Breast epithelium (tissue), 4 donors: ENCODE measurements around the gene SPTBN2. TPM values are rescaled to one million over a fixed set of nuclear protein-coding genes. Genes with fewer than 3 reads are reported as not detected.

Source experiments
- DNase-seq, 2 donors: peaks; one replicate each; pipeline ENCODE4 v3.0.0-alpha.2; 2019; ENCODE audit warnings: low spot score in 2 of 2
- H3K27ac ChIP-seq, 2 donors: fragments of 200-600 bp; sonication (generic) in 1 of 2; one replicate each; pipeline ENCODE4 v1.5.1; 2016 to 2019; ENCODE audit warnings: mild to moderate bottlenecking in 1 of 2
- H3K27me3 ChIP-seq, 2 donors: fragments of 200-600 bp; sonication (generic) in 1 of 2; one replicate each; pipeline versions ENCODE4 v1.5.1 to v1.6.0; 2017 to 2019; ENCODE audit warnings: control low read depth in 1 of 2, mild to moderate bottlenecking in 1 of 2
- H3K36me3 ChIP-seq: fragments of 200-600 bp; one replicate; pipeline ENCODE4 v1.5.1; 2019
- H3K4me1 ChIP-seq, 2 donors: fragments of 200-600 bp; sonication (generic); one replicate each; pipeline ENCODE4 v1.5.1; 2016 to 2019; ENCODE audit warnings: control low read depth in 1 of 2
- H3K4me3 ChIP-seq, 3 donors: fragments of 200-600 bp; sonication (generic); 1 replicate in 2 of 3; 2 replicates in 1 of 3; pipeline ENCODE4 v1.5.1; 2016 to 2019; ENCODE audit warnings: mild to moderate bottlenecking in 3 of 3, moderate library complexity in 2 of 3
- H3K9me3 ChIP-seq, 2 donors: fragments of 200-600 bp; sonication (generic) in 1 of 2; one replicate each; pipeline ENCODE4 v1.5.1; 2016 to 2019; ENCODE audit warnings: control low read depth in 1 of 2
- POLR2A ChIP-seq: fragments of 450-650 bp; IDR thresholded peaks from one replicate; pipeline ENCODE4 v1.6.1; 2016; ENCODE audit warnings: antibody characterized with exemption, mild to moderate bottlenecking, moderate library complexity
- POLR2AphosphoS5 ChIP-seq, 3 donors: sonication (generic); formaldehyde crosslinking; IDR thresholded peaks; one replicate each; pipeline ENCODE4 v1.6.1; 2017; ENCODE audit warnings: antibody characterized with exemption in 3 of 3
- intact Hi-C: fragments of 100-400 bp; cut with DNase I; formaldehyde crosslinking; loops from one replicate; pipeline ENCODE4 v1.15.1; 2023; ENCODE audit warnings: low total_unique reads
- total RNA-seq, 3 donors: library from RNA; depleted of rRNA; stranded (reverse); fragments of >200 nt; gene quantifications; one replicate each; pipeline ENCODE4 v1.1.0, GENCODE V29; 2016
- TF ChIP-seq, protein P1 (sequence below), 3 donors: fragments of 450-650 bp; IDR thresholded peaks; one replicate each; pipeline ENCODE4 v1.5.1; 2016 to 2017; ENCODE audit warnings: antibody characterized with exemption in 3 of 3, mild to moderate bottlenecking in 3 of 3, moderate library complexity in 3 of 3

SPTBN2 gene
- total RNA-seq, 3 donors from 2014 or later, result 1.1 to 28.7 (median 27.2) TPM

GRCh38 chr11:66716996-66717395 lies 12.0 kb downstream of the SPTBN2 start:
- H3K4me1 ChIP-seq, result peaks cover 0 to 4% of the 10 kb centered on the region in 2 donors
- no peaks in the 10 kb centered on the region for H3K27me3 ChIP-seq
- no peaks in the 10 kb centered on the region for H3K9me3 ChIP-seq
- H3K36me3 ChIP-seq, result no peaks in the 10 kb centered on the region
- intact Hi-C loops, result no loop called here
- DNase-seq, result no peak
- no peak overlapping the region for H3K4me3 ChIP-seq
- TF ChIP-seq, protein P1, sequence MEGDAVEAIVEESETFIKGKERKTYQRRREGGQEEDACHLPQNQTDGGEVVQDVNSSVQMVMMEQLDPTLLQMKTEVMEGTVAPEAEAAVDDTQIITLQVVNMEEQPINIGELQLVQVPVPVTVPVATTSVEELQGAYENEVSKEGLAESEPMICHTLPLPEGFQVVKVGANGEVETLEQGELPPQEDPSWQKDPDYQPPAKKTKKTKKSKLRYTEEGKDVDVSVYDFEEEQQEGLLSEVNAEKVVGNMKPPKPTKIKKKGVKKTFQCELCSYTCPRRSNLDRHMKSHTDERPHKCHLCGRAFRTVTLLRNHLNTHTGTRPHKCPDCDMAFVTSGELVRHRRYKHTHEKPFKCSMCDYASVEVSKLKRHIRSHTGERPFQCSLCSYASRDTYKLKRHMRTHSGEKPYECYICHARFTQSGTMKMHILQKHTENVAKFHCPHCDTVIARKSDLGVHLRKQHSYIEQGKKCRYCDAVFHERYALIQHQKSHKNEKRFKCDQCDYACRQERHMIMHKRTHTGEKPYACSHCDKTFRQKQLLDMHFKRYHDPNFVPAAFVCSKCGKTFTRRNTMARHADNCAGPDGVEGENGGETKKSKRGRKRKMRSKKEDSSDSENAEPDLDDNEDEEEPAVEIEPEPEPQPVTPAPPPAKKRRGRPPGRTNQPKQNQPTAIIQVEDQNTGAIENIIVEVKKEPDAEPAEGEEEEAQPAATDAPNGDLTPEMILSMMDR (IDR thresholded peaks at IDR 0.05), result no peak
- TF ChIP-seq POLR2A, result no peak
- TF ChIP-seq POLR2AphosphoS5 (IDR thresholded peaks at IDR 0.05), result no peak
- H3K27ac ChIP-seq, result no peak overlapping the region

DNA sequence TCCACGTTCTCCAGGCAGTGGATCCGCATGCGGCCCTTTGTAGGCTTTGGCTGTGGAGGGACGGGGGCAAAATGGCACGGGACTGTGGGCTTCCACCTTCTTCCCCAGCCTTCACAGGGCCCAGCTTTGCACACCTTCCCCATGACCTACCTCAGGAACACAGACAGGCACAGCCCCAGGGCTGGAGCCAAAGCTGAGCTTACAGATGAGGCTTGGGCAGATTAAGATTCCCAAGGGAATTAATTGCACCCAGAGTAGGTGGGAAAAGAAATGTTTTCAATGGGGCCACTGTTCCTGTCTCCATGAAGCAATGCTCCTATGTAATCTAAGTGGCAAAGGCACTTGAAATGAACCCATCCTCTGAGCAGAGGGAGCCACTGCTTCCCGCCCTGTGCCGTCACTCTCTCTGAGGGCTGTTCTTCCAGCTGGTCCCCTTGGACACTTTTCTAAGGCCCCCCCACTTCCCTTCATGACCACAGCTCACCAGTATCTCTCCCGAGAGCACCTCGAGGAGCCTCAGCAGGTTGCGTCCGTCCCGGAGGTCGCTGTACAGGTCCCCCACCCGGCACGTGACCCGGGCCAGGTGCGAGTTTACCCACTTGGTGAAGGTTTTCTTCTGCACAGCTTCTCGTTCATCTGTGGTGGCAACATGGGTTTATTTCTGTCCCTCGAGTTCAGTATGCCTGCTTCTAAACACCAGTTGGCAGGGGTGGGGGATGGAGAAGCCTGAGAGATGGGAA lies 13.5 kb downstream of the SPTBN2 start:
- Histone ChIP-seq H3K36me3 (no peaks in the 10 kb centered on the region), H3K27ac (no peak overlapping the region), H3K9me3 (no peaks in the 10 kb centered on the region), H3K4me3 (no peak overlapping the region), H3K4me1 (peaks cover 0 to 4% of the 10 kb centered on the region in 2 donors), H3K27me3 (no peaks in the 10 kb centered on the region)
- no peak for TF ChIP-seq POLR2AphosphoS5 (IDR thresholded peaks at IDR 0.05)
- TF ChIP-seq, protein P1 (IDR thresholded peaks at IDR 0.05), result no peak
- no peak for TF ChIP-seq POLR2A
- intact Hi-C loops, result no loop called here
- no peak for DNase-seq

DNA sequence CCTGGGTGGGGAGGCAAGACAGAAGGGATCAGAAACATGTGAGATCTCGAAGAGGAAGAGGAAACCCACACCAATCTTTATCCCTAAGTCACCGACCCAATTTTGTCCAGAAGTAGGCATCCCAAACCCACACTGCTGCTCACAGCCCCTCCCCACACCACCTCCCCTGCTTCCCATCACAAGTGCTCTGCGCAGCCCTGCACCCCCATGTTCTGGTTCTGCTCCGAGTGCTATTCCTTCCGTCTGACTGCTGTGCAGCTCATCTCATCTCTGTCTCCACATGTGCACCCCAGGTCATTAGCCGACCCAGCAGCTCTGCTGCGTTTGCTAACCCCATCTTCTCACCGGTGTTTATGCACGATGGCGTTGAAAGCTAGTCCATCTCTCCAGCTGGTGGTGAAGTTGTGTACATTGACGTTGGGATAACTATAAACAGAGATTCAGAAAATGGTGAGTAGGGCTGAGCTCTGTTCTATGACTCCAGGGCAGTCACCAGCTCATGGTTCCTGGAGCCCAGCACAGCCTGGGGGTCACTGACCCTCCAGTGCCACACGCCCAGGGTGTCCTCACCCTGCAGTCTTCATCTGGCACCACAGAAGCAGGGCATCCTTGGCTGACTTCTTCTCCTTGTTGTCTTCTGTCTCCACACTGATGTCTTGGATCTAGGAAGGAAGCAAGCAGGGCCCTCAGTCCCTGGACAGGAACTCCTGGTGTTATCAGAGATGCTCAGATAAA lies 15.1 kb downstream of the SPTBN2 start:
- Histone ChIP-seq H3K9me3 (no peaks in the 10 kb centered on the region), H3K4me1 (no peaks in the 10 kb centered on the region), H3K27ac (no peak overlapping the region), H3K36me3 (no peaks in the 10 kb centered on the region), H3K4me3 (no peak overlapping the region), H3K27me3 (no peaks in the 10 kb centered on the region)
- no peak for DNase-seq
- no peak for TF ChIP-seq POLR2AphosphoS5 (IDR thresholded peaks at IDR 0.05)
- TF ChIP-seq POLR2A, result no peak
- TF ChIP-seq, protein P1 (IDR thresholded peaks at IDR 0.05), result no peak
- intact Hi-C loops, result no loop called here

- TF ChIP-seq, protein P1 (IDR thresholded peaks at IDR 0.05), result no peak
- TF ChIP-seq POLR2AphosphoS5 (IDR thresholded peaks at IDR 0.05), result no peak
- no peak for TF ChIP-seq POLR2A
- Histone ChIP-seq H3K9me3 (no peaks in the 10 kb centered on the region), H3K27ac (no peak overlapping the region), H3K4me3 (no peak overlapping the region), H3K4me1 (no peaks in the 10 kb centered on the region), H3K36me3 (no peaks in the 10 kb centered on the region), H3K27me3 (no peaks in the 10 kb centered on the region)
- intact Hi-C loops, result no loop called here
- DNase-seq, result no peak
These were observed 18.6 kb downstream of the SPTBN2 start for GRCh38 chr11:66710384-66710930.

- no peaks in the 10 kb centered on the region for H3K27me3 ChIP-seq
- no peak overlapping the region for H3K27ac ChIP-seq
- TF ChIP-seq POLR2AphosphoS5 (IDR thresholded peaks at IDR 0.05), result no peak
- no peak for TF ChIP-seq POLR2A
- TF ChIP-seq, protein P1 (IDR thresholded peaks at IDR 0.05), result no peak
- intact Hi-C loops, result no loop called here
- no peaks in the 10 kb centered on the region for H3K36me3 ChIP-seq
- DNase-seq, result no peak
- H3K4me3 ChIP-seq, result no peak overlapping the region
- no peaks in the 10 kb centered on the region for H3K4me1 ChIP-seq
- no peaks in the 10 kb centered on the region for H3K9me3 ChIP-seq
These were observed 20.3 kb downstream of the SPTBN2 start for GRCh38 chr11:66708701-66709100.
